ENCODE measurements around the gene FIGLA.

- TF ChIP-seq CTCF (IDR thresholded peaks at IDR 0.05): no peak
- no peak for TF ChIP-seq POLR2AphosphoS5 (IDR thresholded peaks at IDR 0.05; ENCODE audit: insufficient read depth in 1 of 2, low read depth in 1 of 2)
Measured at GRCh38 chr2:70806013-70806412, 15.6 kb upstream of the FIGLA start.

Measured in vagina (tissue), 2 donors.